ENCODE data around the gene CDH15. TPM values are rescaled to one million over a fixed set of nuclear protein-coding genes. Genes with fewer than 3 reads are reported as not detected.
A peak's percentile ranks its signal among the peaks of the same experiment; 100 is the strongest.

The CDH15 gene
- total RNA-seq, 1 experiment from 2014 or later, result 0.05 TPM

DNA sequence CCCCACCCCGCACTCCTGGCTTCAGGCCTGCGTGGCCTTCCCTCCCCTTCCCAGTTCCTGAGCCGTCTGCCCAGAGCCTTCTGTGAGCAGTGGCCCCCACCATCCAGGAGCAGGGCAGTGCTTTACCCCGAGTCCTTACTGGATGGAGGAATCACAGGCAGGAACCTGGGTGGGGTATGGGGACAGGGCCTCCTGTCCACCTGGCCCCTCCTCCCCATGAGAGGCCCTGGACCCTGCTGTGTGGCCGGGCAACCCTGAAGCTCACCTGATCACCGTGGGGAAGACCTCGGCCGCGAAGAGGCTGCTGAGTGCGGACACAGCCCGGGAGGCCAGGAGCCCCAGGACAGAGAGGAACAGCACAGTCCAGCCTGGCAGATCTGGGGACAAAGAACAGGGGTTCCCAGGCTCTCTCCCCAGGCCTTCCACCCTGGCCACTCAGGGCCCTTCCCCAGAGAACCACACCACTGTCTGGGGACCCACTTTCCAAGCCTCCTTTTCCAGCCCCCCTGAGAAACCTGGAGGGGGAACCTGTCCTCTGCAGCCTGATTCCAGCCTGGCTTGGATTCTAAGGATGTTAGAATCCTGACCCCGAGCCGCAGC lies 25.6 kb downstream of the CDH15 start:
- no peaks in the 10 kb centered on the region; the same call in 1 of the 2 replicates for H3K9me3 ChIP-seq (replicated peaks)
- peaks cover 2% of the 10 kb centered on the region for H3K4me1 ChIP-seq (replicated peaks)
- no peak overlapping the region for H3K27ac ChIP-seq
- H3K36me3 ChIP-seq, result no peaks in the 10 kb centered on the region
- H3K4me3 ChIP-seq, result no peak overlapping the region
- DNase-seq (ENCODE audit: low read depth in 1 of 2, low spot score in 2 of 2), result no peak
- peaks cover 32% of the 10 kb centered on the region for H3K27me3 ChIP-seq (replicated peaks)

DNA sequence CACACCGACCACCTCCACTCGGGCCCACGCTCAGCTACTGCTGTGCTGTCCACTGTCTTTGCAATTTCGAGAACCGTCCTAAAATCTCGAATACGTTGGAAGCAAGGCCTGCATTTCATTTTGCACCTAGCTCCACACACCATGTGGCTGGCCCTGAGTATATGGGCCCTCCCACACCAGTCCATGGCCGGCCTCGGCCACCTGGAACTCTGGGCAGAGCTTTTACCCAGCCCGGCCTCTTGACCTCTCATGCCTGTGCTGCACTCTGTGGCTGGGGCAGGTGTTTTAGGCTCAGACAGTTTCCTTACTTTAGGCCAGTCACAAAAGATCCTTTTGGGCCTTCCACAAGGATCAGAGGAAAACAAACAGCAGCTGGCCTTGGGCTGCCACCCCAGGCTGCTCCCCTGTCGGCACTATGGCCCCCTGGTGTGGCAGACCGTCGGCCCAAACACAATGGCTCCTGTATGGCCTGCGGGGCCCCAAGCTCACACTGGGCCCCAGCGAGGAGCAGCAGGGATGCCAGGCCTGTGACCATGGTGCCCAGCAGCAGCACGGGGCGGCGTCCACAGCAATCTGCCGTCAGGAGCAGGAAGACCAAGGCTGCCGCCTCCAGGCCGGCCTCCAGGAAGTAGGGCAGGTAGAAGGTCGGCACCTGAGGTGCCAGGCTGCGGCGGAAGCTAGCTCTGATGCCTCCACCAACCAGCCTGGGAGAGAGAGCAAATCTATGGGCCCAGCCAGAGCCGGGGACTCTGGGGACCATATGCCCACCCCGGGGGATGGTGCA lies 26.3 kb downstream of the CDH15 start:
- Histone ChIP-seq H3K27ac (no peak overlapping the region), H3K27me3 (replicated peaks) (peaks cover 36% of the 10 kb centered on the region), H3K9me3 (replicated peaks) (no peaks in the 10 kb centered on the region; the same call in 1 of the 2 replicates), H3K36me3 (no peaks in the 10 kb centered on the region), H3K4me3 (no peak overlapping the region), H3K4me1 (replicated peaks) (no peaks in the 10 kb centered on the region)
- DNase-seq (ENCODE audit: low read depth in 1 of 2, low spot score in 2 of 2), result no peak

DNA sequence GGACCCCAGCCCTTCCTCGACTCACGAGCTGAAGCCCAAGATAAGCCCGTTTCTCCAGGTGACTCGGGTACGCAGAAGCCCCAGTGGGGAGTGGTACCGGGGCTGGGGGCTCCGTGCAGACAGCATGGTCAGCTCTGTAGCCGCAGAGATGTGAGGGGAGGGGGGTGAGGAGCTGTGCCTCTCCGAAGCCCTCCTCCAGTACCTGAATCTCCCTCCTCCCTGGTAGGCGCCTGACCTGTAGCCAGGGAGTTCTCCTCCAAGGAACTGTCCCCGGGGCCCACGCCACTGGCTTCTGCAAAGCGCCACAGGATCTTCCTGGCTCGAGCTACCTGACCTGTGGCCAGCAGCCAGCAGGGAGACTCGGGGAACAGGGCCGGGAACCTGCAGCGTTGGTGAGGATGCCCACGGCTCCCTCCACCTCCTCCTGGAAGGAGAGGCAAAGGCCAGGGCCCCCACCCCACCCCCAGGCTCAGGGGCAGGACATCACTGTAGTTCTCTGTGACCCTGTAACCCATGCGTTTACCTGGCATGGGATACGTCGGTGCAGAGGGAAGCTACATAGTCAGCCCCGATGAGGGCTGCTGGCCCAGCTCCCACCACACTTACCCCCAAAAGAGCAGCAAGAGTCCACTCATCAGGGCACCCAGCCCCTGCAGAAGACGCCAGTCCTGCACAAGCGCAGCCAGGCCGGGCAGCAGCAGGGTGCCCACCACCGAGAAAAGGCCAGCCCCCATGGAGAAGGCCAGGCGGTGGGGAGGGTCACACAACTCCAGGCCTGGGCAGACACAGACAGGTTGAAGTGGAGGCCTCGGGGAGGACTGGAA lies 27.1 kb downstream of the CDH15 start:
- Histone ChIP-seq H3K36me3 (no peaks in the 10 kb centered on the region), H3K4me3 (no peak overlapping the region), H3K27ac (no peak overlapping the region), H3K27me3 (replicated peaks) (peaks cover 44% of the 10 kb centered on the region), H3K4me1 (replicated peaks) (no peaks in the 10 kb centered on the region), H3K9me3 (replicated peaks) (no peaks in the 10 kb centered on the region; the same call in 1 of the 2 replicates)
- DNase-seq (ENCODE audit: low read depth in 1 of 2, low spot score in 2 of 2), result peak in 1 of 2 experiments; percentile 42

DNA sequence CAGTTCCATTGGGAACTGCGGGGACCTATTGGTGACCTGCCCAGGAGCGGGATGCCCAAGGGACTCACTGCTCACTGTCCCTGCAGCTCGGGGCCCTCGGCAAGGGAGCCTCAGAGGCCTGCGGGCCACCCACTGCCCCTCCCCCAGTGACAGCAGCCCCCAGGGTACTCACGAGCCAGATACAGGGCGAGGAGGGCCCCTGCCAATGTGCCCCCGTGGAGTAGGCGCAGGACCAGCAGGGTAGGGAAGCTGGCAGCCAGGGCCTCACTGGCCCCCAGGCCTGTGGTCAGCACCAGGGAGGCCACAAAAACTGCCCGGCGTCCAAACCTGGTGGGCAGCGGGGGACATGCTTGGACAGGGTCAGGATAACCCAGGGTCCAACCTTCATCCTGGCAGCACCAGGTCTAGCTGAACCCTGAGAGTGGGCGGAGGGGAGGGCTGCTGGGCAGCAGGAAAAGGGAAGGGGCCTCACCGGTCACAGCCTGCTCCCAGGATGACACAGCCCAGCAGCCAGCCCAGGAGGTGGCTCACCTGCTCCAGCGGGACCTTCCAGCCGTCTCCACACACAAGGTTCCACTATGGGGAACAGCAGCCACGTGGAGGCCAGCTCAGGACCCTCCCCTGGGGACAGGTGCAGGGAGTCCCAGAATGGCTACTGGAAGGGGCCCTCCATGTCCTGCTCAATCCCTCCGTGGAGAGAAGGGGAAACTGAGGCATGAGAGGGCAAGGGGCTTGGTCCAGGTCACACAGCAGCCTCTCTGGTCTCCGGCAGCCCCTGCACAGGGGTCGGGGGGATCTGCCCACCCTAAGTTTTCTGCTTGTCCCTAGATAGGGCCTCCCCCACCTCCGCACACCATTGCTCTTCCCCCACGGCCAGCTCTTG lies 27.9 kb downstream of the CDH15 start:
- Histone ChIP-seq H3K4me3 (no peak overlapping the region), H3K27me3 (replicated peaks) (peaks cover 51% of the 10 kb centered on the region), H3K9me3 (replicated peaks) (no peaks in the 10 kb centered on the region; the same call in 1 of the 2 replicates), H3K4me1 (replicated peaks) (no peaks in the 10 kb centered on the region), H3K36me3 (no peaks in the 10 kb centered on the region), H3K27ac (no peak overlapping the region)
- peak in 1 of 2 experiments; percentile 43 for DNase-seq (ENCODE audit: low read depth in 1 of 2, low spot score in 2 of 2)

DNA sequence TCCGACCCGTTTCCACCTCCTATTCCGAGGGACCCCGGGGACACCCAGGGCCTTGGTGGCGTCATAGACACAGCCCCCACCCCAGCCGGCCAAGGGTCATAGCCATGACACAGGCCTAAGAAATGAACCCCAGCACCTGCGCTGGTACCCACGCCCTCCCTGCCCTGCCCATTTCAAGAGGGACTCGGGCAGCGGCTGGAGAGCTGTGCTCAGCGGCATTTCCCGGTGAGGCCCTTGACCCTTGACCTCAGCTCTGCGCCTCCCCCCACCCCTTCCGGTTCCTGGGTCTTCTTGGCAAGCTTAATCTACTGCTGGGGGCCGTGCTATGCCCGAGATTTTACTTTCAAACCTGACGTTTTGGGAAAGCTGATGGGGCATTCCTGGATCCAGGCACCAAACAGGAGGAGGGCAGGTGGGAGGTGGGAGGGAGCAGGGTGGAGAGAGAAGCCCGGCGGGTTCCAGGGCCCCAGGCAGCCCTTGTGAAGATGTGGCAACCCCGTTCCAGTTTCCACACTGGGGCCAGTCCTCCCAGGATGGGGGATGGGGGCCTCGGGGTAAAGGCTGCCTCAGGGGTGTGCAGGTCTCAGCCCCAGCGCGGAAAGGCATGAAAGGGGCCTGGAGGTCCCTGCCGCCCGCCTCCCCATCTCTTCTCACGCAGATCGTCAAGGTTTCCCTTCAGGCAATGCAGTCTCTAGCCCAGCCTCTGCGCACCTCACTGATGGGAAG lies 28.7 kb downstream of the CDH15 start, which contains the start of gene SLC22A31:
Gene SLC22A31, minus strand, starts transcription at position 414 of the 726 bp plus-strand sequence. Its CDS starts 36 bp downstream, at position 378.
- peaks cover 58% of the 10 kb centered on the region for H3K27me3 ChIP-seq (replicated peaks)
- H3K9me3 ChIP-seq (replicated peaks), result no peaks in the 10 kb centered on the region; the same call in 1 of the 2 replicates
- DNase-seq (ENCODE audit: low read depth in 1 of 2, low spot score in 2 of 2), result no peak
- H3K36me3 ChIP-seq, result no peaks in the 10 kb centered on the region
- H3K4me1 ChIP-seq (replicated peaks), result no peaks in the 10 kb centered on the region
- H3K4me3 ChIP-seq, result no peak within 1 kb of the TSS
- H3K27ac ChIP-seq, result no peak within 1 kb of the TSS

DNA sequence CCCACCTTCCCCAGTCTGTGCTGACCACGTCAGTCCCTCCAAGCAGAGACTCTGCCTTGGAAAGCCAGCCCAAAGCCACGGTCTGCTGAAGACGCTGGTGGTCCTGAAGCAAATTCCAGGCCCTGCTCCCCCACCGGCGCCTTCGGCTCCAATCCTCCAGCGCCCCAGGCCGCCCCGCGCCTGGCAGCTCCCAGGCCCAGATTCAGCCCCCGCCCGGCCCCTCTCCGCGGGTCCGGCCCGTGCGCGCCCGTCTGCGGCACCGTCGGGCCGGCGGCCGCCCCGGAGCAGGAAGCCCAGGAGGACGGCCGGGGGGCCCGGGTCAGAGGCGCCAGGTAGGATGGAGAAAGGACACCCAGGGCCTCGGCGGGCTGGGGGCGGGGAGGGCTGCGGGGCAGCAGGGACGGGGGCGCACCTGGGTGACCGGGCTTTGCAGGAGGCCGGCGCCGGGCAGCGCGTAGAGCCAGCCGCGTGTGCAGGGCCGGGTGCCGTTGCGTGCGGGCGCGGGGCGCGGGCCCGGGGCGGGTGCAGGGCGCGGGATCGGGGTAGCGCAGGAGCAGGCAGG lies 29.4 kb downstream of the CDH15 start:
- no peak overlapping the region for H3K4me3 ChIP-seq

DNA sequence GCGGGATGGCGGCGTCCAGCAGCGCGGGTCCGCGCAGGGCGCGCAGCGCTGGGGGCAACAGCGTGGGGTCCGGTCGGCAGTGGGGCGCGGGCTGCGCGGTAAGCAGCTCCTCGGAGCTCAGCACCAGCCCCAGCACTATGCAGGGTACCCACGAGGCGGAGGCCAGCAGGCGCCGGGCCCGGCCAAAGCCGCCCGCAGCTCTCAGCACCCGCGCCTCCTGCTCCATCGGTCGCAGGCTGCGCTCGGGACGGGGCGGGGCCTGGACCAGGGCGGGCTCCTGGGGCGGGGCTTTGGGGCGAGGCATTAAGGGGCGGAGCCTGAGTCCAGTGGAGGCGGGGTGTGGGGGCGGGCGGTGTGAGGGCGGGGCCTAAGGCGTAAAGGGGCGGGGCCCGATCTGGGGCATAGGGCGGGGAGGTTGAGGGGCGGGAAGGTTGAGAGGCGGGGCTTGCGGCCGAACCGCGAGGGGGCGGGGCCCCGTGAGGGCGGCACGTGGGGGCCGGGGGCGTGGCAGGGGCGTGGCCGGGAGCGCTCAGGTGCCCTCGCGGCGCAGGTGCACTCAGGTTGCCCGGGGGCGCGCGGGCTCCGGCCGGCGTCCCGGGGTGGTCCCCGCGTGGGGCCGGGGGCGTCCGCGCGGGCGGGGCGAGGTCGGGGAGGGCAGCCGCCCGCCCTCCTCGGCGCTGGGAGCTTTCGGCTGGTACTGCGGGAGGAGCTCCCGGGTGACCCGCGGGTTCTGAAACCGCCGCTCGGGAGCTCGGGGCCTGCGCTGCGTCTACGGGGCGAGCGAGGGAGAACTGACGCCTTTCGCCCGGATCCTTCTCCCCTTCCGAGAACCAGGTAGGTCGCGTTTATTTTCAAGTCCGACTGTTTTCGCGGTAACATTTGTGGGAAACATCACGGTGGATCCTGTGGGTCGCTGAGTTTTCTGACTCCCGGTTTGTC lies 30.2 kb downstream of the CDH15 start:
- H3K9me3 ChIP-seq (replicated peaks), result no peaks in the 10 kb centered on the region; the same call in 1 of the 2 replicates
- H3K36me3 ChIP-seq, result no peaks in the 10 kb centered on the region
- no peak overlapping the region for H3K4me3 ChIP-seq
- H3K27me3 ChIP-seq (replicated peaks), result peaks cover 70% of the 10 kb centered on the region
- H3K4me1 ChIP-seq (replicated peaks), result no peaks in the 10 kb centered on the region
- no peak overlapping the region for H3K27ac ChIP-seq
- DNase-seq (ENCODE audit: low read depth in 1 of 2, low spot score in 2 of 2), result no peak

More for the DNA sequence above, 29.4 kb downstream of the CDH15 start:
- H3K36me3 ChIP-seq, result no peaks in the 10 kb centered on the region
- DNase-seq (ENCODE audit: low read depth in 1 of 2, low spot score in 2 of 2), result no peak
- no peaks in the 10 kb centered on the region; the same call in 1 of the 2 replicates for H3K9me3 ChIP-seq (replicated peaks)
- no peak overlapping the region for H3K27ac ChIP-seq
- H3K4me1 ChIP-seq (replicated peaks), result no peaks in the 10 kb centered on the region
- H3K27me3 ChIP-seq (replicated peaks), result peaks cover 63% of the 10 kb centered on the region

DNA sequence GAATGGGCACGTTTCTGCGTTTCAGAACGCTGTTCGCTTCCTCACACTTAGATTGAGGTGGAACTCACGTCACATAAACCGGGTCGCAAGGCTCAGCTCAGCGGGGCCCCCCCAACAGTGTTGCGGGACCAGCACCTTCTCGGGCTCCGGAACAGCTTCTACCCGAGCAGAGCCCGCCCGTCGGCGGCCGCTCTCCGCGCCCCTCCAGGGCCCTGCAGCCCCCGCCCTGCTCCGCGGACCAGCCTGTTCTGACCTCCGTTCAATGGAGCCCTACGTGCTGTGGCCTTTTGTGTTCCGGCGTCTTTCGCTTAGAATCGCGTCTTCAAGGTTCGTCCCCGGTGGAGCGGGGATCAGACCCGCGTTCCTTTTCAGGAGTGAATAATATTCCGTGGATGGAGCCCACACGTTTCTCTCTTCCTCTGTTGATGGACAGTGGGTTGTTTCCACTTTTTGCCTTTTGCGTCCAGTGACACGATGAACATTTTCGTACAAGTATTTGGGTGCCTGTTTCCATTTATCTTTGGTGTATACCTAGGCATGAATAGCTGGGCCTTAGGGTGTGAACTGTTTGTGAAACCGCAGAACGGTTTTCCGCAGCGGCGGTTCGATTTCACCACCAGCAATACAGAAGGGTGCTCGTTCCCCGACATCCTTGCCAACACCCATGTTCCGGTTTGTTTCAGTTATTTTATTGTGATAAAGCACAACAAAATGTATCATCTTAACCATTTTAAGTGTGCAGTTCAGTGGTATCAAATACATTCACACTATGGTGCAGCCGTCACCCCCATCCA lies 31.1 kb downstream of the CDH15 start:
- H3K27ac ChIP-seq, result no peak overlapping the region
- H3K4me3 ChIP-seq, result no peak overlapping the region
- H3K36me3 ChIP-seq, result no peaks in the 10 kb centered on the region
- no peak for DNase-seq (ENCODE audit: low read depth in 1 of 2, low spot score in 2 of 2)
- H3K4me1 ChIP-seq (replicated peaks), result no peaks in the 10 kb centered on the region
- H3K27me3 ChIP-seq (replicated peaks), result peaks cover 72% of the 10 kb centered on the region
- H3K9me3 ChIP-seq (replicated peaks), result no peaks in the 10 kb centered on the region; the same call in 1 of the 2 replicates

DNA sequence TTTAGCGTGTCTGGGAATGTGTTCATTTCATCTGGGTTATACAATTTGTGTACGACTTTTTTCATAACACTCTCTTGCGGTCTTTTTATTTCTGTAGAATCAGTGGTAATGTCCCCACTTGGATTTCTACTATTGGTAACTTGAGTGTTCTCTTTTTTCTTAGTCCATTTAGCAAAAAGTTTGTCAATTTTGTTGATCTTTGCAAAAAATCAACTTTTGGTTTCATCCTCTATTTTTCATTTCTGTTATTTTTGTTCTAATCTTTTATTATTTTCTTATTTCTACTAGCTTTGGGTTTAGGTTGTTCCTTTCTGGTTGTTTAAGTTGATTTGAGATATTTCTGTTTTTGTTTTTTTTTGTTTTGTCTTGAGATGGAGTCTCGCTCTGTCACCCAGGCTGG lies 36.4 kb downstream of the CDH15 start:
- H3K9me3 ChIP-seq (replicated peaks), result no peaks in the 10 kb centered on the region; the same call in 1 of the 2 replicates
- no peaks in the 10 kb centered on the region for H3K36me3 ChIP-seq
- H3K27ac ChIP-seq, result no peak overlapping the region
- H3K27me3 ChIP-seq (replicated peaks), result peaks cover 44% of the 10 kb centered on the region
- H3K4me3 ChIP-seq, result no peak overlapping the region
- DNase-seq (ENCODE audit: low read depth in 1 of 2, low spot score in 2 of 2), result no peak
- peaks cover 11% of the 10 kb centered on the region for H3K4me1 ChIP-seq (replicated peaks)

DNA sequence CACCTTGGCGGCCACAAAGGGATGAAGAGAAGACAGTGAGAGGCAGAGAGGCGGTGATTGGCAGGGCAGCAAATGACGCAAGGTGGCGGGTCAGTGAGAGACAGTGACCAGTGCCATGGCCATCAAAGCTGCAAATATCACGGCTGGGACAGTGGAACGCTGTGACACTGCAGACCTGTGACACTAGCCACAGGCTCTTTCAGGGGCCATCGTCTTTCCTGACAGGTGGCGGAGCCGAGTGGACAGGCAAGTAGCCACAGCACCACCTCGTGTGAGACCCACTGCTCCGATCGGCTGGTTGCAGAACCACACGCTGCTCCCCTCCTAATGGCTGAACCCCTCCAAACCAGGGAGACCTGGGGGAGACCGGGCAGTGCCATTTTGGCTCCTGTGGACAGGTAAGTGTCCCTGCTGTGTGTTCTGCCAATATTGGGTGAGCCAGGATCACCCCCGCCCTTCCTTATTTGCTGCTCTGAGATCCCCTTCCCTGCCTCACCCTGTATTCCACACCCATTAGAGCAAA lies 38.0 kb downstream of the CDH15 start:
- Histone ChIP-seq H3K27ac (no peak overlapping the region), H3K27me3 (replicated peaks) (peaks cover 30% of the 10 kb centered on the region), H3K4me3 (no peak overlapping the region), H3K4me1 (replicated peaks) (peaks cover 11% of the 10 kb centered on the region), H3K36me3 (no peaks in the 10 kb centered on the region), H3K9me3 (replicated peaks) (no peaks in the 10 kb centered on the region)
- no peak for DNase-seq (ENCODE audit: low read depth in 1 of 2, low spot score in 2 of 2)
